HG03039 (cell line): ENCODE data around the gene CDKL1.
A peak's percentile ranks its signal among the peaks of the same experiment; 100 is the strongest.
"Not testable (repeated sequence)": the region's sequence is repeated elsewhere in the genome, so short reads cannot be mapped to it uniquely, and the experiment has no call there.

Experiments
- ATAC-seq: cut with Tn5 transposase; IDR thresholded peaks from one replicate; pipeline ENCODE4 v1.9.1; 2021; ENCODE audit warnings: mild to moderate bottlenecking, moderate library complexity; ENCODE audit not compliant: unreplicated experiment

Gene CDKL1

DNA sequence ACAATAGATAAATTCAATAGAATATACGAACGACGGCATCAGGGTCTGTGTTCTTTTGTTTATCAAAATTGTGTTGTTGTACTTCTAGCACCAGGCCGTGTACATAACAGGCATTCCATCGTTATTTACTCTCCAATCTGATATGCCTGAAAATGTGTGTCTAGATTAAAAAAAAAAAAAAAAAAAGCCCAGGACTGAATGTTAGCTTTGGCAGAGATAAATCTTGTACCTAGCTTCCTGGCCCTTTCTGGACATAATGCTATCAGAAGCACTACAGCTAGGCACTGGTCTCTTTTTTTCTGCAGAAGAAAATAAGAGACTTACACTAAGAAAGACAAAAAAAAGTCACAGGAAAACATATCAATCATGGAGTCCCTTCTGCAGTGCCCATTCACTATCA is 37.0 kb downstream of the CDKL1 start:
- ATAC-seq, result no peak

DNA sequence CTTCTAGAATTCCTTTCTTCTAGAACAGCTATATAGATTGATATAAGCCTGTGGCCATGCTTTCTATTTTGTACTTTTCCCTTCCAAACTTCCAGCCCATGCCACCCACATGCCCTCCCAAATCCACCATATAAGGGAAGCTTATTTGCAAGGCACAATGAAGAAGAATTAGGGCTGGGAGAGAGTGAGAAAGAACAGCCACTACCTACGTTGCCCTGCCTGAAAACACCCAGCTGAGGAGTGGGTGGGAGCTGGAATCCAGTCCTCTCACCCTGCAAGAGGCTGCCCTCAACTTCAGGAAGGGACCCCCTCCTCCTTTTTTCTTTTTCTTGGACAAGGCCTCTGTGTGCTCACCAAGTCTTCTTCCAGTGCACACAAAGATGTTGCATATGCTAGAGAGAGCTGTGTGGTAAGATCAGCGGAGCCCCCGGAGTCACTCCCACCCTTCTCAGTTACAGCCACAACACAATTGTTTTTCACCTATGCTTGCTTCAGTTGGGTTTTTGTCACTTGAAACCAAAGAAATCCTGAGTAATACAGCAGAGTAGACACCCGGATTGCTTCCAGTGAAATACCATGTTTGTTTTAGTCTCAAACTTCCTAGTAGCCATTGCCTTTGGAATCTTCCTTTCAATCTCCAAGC is 38.8 kb downstream of the CDKL1 start:
- ATAC-seq, result no peak

DNA sequence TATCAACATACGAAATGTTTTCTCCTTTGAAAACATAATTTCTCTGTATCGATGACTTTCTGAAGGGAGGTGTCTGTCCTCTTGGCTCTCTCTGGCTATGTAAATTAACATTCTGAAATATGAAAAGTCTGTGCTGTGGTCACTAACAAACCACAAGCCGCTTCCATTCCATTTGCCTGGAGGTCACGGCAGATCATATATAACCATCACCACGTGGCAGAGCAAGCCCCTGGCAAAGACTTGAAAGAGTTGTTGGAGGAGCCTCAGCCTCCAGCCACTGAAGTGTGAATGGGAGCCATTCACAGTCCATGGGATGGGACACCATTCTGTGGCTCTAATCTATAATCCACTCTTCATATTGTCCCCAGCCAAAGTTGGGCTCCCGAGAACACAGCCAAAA is 39.6 kb downstream of the CDKL1 start:
- no peak for ATAC-seq

DNA sequence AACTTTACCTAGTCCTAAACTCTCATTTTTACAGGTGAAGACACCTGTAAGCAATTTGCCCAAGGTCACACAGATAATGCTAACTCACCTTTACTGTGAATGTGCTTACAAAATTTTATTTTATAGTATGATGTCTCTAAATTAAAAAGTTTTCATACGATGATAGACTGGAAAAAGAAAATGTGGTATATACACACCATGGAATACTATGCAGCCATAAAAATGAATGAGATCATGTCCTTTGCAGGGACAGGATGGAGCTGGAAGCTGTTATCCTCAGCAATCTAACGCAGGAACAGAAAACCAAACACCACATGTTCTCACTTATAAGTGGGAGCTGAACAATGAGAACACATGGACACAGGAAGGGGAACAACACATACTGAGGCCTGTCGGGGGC is 40.4 kb downstream of the CDKL1 start:
- ATAC-seq, result not testable (repeated sequence)

DNA sequence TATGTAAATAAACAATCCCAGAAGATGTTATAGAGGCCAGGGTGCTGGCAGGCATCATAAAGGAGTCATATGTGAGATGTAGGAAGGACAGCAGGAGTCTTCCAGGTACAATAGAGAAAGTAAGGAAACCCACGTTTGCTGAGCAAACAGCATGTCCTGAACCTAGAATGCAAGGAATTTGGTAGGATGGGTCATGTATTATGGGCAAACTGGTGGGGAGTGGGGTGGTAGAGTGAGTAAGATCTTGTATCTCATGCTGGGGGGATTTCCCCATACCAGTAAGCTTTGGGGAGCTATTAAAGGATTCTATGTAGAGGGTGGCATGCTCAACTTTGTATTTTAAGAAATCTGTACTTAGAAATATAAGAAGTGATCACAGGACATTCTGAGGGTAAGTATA is 41.0 kb downstream of the CDKL1 start:
- no peak for ATAC-seq

DNA sequence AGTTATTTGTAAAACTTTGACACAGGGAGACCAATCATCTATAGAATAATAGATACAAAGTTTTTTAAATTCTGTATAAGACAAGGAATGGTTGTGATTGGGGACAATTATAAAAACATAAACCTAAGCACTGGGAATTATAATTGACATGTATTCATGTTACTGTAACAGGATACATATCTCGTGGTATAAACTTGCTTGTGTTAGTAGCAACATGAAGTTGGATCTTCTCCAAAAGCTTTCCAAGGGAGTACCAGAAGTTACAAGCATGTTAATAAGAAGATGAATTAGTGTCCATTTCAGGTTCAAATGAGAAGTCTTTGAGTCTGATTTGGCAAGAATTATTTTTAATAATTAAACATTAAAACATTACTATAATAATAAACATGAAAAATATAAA is 42.2 kb downstream of the CDKL1 start:
- no peak for ATAC-seq

DNA sequence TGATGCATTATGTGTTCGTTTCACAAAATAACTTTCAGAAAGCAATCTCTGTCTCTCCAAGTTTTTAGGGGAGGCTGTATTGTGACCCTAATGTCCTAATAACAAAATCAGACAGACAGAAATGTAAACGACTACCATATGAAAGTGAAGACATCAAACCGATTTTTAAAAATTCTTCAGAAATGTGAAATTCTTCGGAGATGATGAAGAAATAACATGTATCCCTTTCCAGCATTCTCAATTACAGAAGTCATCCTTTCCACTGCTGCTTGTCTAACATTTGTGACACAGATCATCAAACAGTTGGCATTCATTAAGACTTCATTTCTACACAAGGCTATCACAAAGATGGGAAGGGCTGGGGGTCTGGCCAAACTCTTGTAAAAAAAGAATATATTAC is 43.6 kb downstream of the CDKL1 start:
- ATAC-seq, result no peak

DNA sequence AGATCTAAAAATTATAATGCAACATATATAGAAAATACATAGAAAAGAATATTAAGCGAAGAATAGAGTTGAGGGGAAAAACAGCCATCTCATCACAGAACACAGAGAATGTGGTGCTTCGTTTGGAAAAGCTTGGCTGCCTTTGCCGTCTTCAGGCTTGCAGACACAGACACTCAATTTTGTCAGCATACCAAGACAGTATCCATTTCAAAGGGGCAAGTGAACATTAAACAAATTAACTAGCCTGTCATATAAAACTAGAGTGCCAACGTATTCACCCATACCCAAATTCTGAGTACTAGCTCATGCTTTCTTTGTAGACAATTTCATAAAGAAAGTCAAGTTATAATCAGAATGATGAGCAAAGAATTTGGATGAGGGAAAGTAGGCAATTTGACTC is 44.1 kb downstream of the CDKL1 start:
- ATAC-seq, result no peak

DNA sequence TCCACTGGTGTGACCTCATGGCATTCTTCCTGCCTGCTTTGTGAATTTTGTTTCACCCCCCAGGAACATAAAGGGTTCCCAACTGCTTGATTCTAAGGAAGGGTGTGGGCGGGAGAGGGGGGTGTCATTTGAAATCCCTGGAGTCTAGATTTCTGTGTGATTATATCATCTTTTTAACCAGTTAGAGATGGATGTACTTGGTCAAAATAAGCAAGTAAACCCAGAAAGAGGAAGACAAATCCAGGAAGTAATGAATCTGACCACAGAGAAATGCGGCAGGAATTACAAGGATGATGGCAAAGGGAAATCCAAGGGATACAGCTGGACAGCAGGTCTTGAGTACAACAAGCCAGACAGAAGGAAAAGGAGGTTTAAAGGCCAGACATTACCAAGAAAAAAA is 45.7 kb downstream of the CDKL1 start:
- no peak for ATAC-seq

DNA sequence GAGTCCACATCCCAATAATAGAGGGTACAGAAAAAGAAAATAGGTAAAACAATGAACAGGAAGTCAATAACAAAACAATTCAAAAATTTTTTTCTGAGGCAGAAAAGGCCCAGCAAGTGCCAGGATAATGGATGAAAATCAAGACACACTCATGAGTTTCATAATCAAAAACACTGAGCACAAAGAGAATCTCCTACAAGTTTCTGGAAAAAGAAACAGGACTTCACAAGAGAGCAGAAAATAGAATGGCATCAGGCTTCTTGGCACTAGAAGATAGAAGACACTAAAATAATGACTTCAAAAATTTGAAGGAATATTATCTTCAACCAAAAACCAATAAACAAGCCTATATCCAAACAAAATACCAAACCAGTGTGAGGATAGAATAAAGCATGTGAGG is 47.7 kb downstream of the CDKL1 start:
- ATAC-seq, result no peak

DNA sequence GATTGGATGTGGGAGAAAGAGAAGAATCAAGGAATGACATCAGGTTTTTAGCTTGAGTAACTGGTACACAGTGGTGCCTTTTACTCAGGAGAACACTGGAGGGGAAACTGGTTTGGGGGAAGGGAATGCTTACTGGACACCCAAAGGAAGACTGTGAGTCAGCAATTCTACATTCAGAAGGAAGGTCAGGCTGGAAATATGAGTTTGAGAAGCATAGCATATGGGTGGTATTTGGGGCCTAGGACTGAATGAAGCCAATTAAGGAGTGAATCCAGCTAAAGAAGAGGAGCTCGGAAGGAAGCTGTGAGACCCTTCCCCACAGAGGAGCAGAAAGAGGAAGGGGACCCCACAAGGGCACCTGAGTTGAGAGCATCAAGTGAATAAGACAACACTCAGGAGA is 49.2 kb downstream of the CDKL1 start:
- ATAC-seq, result no peak

DNA sequence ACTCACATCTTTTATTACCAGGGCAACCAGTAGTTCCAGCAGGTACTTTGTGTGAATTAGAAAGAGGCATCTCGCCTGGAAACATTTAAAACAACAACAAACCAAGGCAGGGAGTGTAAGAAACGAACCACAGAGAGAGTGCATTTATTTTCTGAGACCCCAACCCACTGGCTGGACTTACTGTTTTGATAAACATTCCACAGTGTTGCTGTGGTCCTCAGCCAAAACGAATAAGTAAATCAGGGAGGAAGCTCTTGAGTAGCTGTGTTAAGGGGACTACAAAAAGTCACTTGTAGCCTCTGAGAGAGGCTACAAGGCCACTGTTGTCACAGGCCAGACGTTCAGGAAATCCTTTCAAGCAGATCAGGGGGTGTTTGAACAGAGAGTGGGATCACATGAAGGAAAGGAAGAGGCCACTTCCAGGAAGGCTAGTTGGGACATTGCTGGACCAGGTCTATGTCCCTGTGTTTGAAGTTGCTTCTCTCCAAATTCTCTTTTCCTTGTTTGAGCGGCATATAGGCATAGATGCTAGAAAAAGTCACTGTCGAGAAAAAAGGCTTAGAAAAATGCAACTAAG is 50.7 kb downstream of the CDKL1 start:
- ATAC-seq, result no peak

DNA sequence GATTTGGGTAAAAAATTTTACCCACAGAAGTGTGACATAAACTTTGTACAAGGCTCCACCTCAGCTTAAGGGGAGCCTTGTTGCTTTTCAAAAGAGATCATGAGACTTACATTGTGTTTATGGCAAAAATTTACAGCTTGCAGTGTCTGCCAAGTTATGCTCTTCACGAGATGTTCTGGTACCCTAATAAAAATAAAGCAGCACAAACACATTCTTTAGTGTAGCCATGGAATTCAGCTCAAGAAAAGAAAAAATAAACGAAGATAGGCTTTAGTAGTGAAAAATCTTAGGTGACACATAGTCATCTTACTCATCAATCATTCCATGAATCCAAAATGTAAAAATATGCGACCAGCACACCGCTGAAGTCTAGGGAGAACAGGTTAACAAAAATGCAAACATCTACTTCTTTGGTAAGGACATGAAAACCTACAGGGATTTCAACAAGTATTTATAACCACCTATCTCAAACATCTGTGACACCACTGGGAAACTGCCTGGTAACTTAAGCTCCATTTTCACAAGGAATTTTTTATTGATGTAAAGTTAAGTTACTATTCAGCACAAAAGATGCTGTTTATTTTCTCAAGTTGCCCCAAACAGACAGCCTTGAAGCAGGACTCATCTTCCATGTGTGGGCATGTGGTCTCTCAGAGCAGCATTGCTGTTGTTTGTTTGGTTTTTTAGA is 51.7 kb downstream of the CDKL1 start:
- ATAC-seq, result no peak

DNA sequence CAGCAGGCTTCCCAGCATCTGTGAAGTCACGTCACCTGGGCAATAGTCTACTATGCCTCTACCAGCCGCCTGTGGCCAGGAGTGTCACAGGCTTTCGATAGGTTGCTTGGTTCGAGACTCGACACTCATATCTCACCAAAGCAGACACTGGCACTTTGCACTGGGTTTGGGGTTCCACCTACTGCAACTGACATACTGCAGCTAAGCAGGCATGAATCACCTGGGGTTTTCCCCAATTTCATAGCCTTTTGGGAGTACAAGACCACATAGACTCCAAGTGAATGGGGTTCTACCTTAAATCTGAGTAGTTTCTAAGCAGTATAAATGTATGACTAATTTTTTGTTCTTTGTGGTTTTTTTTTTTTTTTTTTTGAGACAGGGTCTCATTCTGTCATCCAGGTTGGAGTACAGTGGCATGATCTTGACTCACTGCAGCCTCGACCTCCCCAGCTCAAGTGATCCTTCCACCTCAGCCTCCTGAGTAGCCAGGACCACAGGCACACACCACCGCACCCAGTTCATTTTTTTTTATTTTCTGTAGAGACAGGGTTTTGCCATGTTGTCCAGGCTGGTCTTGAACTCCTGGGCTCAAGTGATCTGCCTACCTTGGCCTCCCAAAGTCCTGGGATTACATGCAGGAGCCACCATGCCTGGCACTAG is 52.4 kb downstream of the CDKL1 start:
- peak; percentile 61 for ATAC-seq

DNA sequence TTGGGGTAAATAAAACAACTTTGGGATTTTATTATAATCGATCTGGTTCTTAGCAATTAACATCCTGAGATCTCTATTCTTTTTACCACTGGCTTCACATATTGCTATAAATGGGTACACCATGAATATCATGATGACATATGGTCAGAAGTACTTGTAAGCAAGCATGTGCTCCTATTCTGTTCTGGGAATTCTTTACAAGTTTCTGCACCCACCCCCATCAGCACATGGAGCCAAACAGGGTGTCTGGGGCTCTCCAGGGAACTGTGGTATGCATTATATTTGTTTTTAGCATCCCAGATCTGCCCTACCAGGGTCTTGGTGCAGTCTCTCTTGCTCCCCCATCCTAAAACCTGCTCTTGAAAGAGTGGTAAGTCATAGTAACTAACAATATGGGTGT is 53.2 kb downstream of the CDKL1 start:
- no peak for ATAC-seq

DNA sequence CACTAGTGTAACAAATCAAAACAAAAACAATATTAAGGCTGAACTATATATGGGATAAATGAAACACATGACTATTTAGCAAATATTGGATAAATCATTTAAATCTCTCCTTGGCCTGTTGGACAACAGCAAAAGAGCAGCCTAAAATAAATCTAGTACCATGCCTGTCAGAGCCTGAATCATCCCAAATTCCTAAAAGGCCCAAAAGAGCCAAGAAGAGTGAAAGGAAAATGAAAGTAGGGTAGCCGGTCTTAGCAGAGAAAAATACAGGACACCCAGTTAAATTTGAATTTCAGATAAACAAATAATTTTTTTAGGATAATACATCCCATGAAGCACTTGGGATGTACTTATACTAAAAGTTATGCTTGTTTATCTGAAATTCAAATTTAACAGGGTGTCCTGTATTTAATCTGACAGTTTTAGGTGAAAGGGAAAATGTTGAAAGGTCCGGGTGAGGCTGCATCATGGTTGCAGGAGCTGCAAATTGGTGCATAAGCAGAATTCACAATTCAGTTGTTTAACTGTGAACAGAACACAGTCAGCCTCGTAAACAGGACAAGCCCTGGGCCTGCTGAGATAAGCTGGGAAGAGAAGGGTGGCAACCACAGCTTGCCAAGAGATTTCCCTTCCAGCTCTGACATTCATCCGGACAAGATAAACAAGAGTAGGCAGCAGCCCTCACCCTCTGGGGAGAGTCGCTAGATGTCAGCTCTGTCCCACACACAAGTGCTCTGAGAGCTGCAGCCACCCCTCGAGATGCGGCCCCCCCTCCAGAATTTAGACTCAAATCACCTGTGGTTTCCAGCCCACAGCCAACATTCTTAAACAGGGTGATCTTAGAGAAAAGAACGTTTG is 54.2 kb downstream of the CDKL1 start:
- ATAC-seq, result no peak

DNA sequence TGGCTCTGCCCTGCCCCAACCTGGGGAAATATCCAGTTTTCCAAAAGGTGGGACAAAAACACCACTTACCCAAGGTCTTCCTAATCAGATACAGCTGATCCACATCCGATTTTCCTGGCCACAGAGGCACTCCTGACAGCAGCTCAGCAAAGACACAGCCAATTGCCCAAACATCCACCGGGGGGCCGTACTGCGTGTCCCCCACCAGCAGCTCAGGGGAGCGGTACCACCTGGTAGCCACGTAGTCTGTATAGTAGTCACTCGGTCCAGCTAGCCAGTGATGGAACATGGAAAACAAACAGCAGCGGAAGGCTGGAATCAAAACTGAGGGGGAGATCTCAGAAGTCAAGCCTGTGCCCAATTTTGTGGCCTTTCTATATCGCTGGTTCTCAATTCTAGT is 55.7 kb downstream of the CDKL1 start:
- ATAC-seq, result no peak

DNA sequence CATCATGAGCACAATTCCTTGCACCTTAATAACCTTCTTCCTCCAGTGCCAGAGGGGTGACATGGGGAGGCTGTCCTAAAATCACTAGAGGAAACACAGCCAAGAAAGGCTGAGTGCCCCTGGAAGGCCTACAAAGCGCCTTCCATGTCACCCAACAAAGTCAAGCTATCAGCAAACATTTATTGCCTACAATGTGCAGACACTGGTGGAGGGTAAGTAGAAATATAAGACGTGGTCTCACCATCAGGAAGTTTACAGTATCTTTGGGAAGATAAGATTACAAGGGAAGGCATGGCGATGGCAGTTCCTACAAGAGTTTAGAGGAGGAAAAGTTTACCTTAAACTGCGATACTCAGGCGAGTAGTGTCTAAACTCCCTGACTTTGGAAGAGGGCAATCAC is 56.6 kb downstream of the CDKL1 start:
- no peak for ATAC-seq

DNA sequence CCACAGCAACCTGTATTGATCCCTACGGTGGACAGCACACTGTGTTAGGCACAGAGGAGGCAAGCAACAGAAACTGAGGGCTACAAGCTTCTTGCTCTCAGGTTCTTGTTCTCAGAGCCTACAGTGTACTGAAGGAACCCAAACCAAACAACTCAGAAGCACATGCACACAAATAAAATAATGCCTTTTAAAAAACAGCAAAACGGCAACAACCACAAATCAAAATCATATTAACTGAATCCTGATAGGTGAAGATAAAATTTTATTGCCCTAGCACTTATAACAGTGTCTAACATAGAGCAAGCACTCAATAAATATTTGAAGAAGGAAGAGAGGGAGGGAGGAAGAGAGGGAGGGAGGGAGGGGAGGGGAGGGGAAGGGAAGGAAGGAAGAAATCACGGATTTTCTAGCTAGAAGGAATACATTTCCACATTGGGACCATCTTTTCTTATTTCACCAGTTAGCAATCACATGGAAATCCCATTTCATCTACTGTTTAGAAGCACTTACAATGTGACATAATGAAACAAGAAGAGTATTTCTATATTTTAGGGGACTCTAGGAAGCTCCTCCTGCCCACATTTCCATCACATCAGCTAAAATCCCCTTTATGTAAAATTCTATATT is 57.4 kb downstream of the CDKL1 start:
- no peak for ATAC-seq

DNA sequence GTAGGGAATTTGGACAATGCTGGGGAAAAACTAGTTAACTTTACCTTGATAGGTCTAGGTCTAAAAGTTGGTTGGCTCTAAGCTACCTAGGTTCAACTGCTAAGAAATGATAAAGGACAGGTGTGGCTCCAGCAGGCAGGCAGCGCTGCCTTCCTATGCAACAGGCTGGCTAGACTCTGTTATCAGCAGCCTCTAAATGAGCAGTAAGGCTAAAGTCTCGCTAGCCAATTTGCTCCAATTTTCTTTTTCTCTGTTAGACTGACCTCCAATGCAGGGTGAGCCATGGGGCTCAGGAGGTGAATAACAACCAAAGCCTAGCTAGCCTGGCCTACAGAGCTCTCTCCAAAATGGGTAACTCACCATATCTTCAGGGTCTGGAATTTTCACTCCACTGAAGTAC is 58.1 kb downstream of the CDKL1 start:
- ATAC-seq, result no peak
